Esophagus (tissue), 2 donors: Measurements from ENCODE around the gene FBLIM1. TPM values are rescaled to one million over a fixed set of nuclear protein-coding genes. Genes with fewer than 3 reads are reported as not detected.

Experiments used
- H3K27ac ChIP-seq, 2 donors: one replicate each; pipeline ENCODE4 v1.5.1; 2013; ENCODE audit warnings: low read depth in 2 of 2, mild to moderate bottlenecking in 2 of 2, inconsistent platforms in 1 of 2, low read length in 1 of 2, moderate library complexity in 1 of 2
- H3K27me3 ChIP-seq, 2 donors: one replicate each; pipeline ENCODE4 v1.6.1; 2013; ENCODE audit warnings: low read length in 2 of 2, control low read depth in 1 of 2, mild to moderate bottlenecking in 1 of 2; ENCODE audit not compliant: insufficient read depth in 2 of 2, control insufficient read depth in 1 of 2
- H3K36me3 ChIP-seq, 2 donors: one replicate each; pipeline ENCODE4 v1.6.1; 2013; ENCODE audit warnings: low read length in 1 of 2; ENCODE audit not compliant: control insufficient read depth in 2 of 2, insufficient read depth in 2 of 2
- H3K4me1 ChIP-seq, 2 donors: one replicate each; pipeline ENCODE4 v1.6.1; 2013; ENCODE audit warnings: low read length in 1 of 2; ENCODE audit not compliant: control insufficient read depth in 2 of 2, insufficient read depth in 2 of 2
- H3K4me3 ChIP-seq, 2 donors: one replicate each; pipeline ENCODE4 v1.5.1; 2013; ENCODE audit warnings: low read length in 2 of 2, mild to moderate bottlenecking in 2 of 2, low read depth in 1 of 2, moderate library complexity in 1 of 2
- H3K9me3 ChIP-seq, 2 donors: one replicate each; pipeline ENCODE4 v1.6.1; 2013; ENCODE audit warnings: mild to moderate bottlenecking in 2 of 2, low read depth in 1 of 2, low read length in 1 of 2, moderate library complexity in 1 of 2; ENCODE audit not compliant: control insufficient read depth in 2 of 2, insufficient read depth in 1 of 2
- WGBS, 2 donors: extraction: QIAGEN DNeasy Blood & Tissue Kit; methylation state at CpG; one replicate each; pipeline ENCODE4 v1.1.7; 2013; 5-methylcytosine and 5-hydroxymethylcytosine counted together
- polyA plus RNA-seq, 2 donors: library from polyadenylated mRNA; stranded (reverse); fragments of 200-250 nt; gene quantifications; one replicate each; pipeline ENCODE4 v1.2.3, GENCODE V29; 2013
- donor health status: healthy with polysubstance abuse.
- donor health status: Bipolar disorder and iron deficiency.

FBLIM1 gene
- polyA plus RNA-seq, 2 donors: 17.7 to 20.5 TPM

DNA sequence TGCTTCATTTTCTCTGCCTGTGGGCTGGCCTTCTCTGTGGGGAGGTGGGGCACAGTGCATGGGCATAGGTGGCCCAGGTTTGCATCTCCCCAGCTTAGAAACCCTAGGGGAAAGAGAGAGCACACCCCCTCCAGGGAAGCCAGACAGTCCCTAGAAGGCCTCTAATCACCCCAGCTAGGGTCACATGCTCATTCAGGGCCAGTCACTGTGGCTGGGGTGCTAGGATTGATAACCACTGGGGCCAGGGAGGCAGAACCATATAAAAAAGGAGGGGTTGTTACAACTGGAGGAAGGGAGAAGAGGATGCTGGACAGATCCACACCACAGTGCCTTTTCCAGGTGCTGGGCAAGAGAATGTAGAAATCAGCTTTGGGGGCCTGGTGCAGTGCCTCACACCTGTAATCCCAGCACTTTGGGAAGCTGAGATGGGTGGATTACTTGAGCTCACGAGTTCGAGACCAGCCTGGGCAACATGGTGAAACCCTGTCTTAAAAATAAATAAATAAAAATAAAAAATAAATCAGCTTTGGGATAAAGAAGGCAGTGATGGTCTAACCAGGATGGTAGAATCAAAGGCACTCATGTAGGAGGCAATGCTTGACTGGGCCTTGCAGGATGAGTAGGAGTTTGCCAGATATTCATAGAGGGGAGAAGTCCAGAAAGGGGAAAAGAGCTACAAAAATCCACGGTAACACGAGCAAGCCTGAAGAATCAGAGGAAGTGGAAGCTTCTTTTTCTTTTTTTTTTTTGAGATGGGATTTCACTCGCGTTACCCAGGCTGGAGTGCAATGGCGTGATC lies 19.5 kb downstream of the FBLIM1 start:
- Histone ChIP-seq H3K4me1 (peaks cover 0 to 3% of the 10 kb centered on the region in 2 donors), H3K27me3 (no peaks in the 10 kb centered on the region), H3K9me3 (no peaks in the 10 kb centered on the region), H3K36me3 (peaks cover 8 to 9% of the 10 kb centered on the region in 2 donors), H3K4me3 (no peak overlapping the region), H3K27ac (no peak overlapping the region)
- 92 to 96% methylated on average over 7 of the region's 7 CpGs for WGBS, 2 donors

- Histone ChIP-seq H3K4me3 (no peak overlapping the region), H3K4me1 (peaks cover 0 to 8% of the 10 kb centered on the region in 2 donors), H3K36me3 (peaks cover 0 to 4% of the 10 kb centered on the region in 2 donors), H3K9me3 (no peaks in the 10 kb centered on the region), H3K27ac (no peak overlapping the region), H3K27me3 (no peaks in the 10 kb centered on the region)
- WGBS, 2 donors: 92 to 93% methylated on average over 8 of the region's 8 CpGs
Observed at GRCh38 chr1:15785683-15786082, 27.1 kb downstream of the FBLIM1 start.

- Histone ChIP-seq H3K9me3 (no peaks in the 10 kb centered on the region), H3K4me1 (peaks cover 0 to 6% of the 10 kb centered on the region in 2 donors), H3K27ac (peak overlapping the region in 1 of 2 donors; percentile 36), H3K4me3 (no peak overlapping the region), H3K36me3 (peaks cover 0 to 4% of the 10 kb centered on the region in 2 donors), H3K27me3 (no peaks in the 10 kb centered on the region)
- WGBS, 2 donors: 49 to 56% methylated on average over 10 of the region's 10 CpGs
Observed at GRCh38 chr1:15786581-15786980, 28.0 kb downstream of the FBLIM1 start.

- 62 to 63% methylated on average over 13 of the region's 13 CpGs for WGBS, 2 donors
- Histone ChIP-seq H3K4me3 (no peak overlapping the region), H3K9me3 (no peaks in the 10 kb centered on the region), H3K4me1 (peaks cover 0 to 10% of the 10 kb centered on the region in 2 donors), H3K36me3 (peaks cover 0 to 4% of the 10 kb centered on the region in 2 donors), H3K27me3 (no peaks in the 10 kb centered on the region), H3K27ac (peak overlapping the region; percentile 50 to 59)
Observed at GRCh38 chr1:15788624-15789301, 30.2 kb downstream of the FBLIM1 start.

DNA sequence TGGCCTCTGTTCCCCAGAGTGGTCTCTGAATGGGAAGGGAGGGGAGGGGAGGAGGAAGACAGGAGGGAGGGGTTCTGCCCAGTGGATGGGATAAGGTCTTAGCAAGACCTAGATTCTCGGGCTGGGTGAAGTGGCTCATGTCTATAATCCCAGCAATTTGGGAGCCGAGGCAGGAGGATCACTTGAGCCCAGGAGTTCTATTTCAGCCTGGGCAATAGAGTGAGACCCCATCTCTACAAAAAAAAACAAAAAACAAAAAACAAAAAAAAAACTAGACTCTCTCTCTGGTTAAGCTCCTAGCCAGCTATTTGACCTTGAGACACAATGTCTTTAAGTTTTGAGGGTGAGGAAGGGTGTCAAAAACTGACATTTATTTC lies 37.5 kb downstream of the FBLIM1 start:
- Histone ChIP-seq H3K36me3 (no peaks in the 10 kb centered on the region), H3K4me3 (no peak overlapping the region), H3K9me3 (no peaks in the 10 kb centered on the region), H3K27ac (peak overlapping the region; percentile 52 to 74), H3K4me1 (peaks cover 3 to 30% of the 10 kb centered on the region in 2 donors), H3K27me3 (no peaks in the 10 kb centered on the region)
- WGBS, 2 donors: 85 to 92% methylated on average over 2 of the region's 2 CpGs

- WGBS, 2 donors: 61 to 74% methylated on average over 14 of the region's 14 CpGs
- Histone ChIP-seq H3K27ac (peak overlapping the region in 1 of 2 donors; percentile 45), H3K36me3 (no peaks in the 10 kb centered on the region), H3K27me3 (no peaks in the 10 kb centered on the region), H3K4me1 (peaks cover 3 to 25% of the 10 kb centered on the region in 2 donors), H3K4me3 (no peak overlapping the region), H3K9me3 (no peaks in the 10 kb centered on the region)
Observed at GRCh38 chr1:15797614-15798390, 39.2 kb downstream of the FBLIM1 start.

DNA sequence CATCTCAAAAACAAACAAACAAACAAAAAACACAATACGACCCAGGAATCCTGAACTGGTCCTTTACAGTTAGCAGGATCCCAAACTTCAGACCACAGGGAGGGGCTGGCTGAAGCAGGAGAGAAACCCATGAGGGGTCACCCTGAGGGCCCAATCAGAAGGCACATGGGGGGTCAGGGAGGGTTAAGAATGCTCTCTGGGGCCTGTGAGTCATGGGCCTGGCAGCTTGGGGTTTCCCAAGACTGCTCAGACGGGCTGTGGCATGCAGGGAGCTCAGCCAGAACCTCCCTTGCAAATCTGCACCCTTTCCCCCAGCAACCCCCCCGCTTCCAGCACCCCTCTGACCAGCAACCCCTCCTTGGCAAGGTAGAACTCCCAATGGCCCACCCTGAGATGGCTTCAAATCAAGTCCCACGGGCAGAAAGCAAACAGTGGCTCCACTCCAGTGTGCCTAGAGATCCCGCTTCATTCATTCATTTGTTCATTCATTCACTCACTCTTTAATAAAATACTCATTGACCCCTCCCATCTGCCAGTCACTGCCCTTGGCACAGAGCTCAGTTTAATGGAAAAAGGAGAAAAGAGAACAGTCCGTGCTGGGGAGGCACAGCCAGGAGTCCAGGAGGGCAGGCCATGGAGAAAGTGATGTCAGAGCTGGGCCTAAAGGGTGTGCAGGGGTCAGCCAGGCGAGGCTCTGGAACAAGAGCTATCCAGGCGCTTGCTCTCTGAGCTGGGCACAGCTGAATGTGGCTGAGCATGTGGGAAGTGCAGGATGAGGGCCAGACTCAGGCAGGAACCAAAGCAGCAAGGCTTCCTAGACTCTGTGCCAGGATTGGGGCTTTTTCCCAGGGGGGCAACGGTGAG lies 40.6 kb downstream of the FBLIM1 start:
- no peak overlapping the region for H3K4me3 ChIP-seq
- no peaks in the 10 kb centered on the region for H3K9me3 ChIP-seq
- no peaks in the 10 kb centered on the region for H3K36me3 ChIP-seq
- WGBS, 2 donors: 20 to 33% methylated on average over 9 of the region's 9 CpGs
- peaks cover 3 to 25% of the 10 kb centered on the region in 2 donors for H3K4me1 ChIP-seq
- no peaks in the 10 kb centered on the region for H3K27me3 ChIP-seq
- peak overlapping the region; percentile 81 to 94 for H3K27ac ChIP-seq

DNA sequence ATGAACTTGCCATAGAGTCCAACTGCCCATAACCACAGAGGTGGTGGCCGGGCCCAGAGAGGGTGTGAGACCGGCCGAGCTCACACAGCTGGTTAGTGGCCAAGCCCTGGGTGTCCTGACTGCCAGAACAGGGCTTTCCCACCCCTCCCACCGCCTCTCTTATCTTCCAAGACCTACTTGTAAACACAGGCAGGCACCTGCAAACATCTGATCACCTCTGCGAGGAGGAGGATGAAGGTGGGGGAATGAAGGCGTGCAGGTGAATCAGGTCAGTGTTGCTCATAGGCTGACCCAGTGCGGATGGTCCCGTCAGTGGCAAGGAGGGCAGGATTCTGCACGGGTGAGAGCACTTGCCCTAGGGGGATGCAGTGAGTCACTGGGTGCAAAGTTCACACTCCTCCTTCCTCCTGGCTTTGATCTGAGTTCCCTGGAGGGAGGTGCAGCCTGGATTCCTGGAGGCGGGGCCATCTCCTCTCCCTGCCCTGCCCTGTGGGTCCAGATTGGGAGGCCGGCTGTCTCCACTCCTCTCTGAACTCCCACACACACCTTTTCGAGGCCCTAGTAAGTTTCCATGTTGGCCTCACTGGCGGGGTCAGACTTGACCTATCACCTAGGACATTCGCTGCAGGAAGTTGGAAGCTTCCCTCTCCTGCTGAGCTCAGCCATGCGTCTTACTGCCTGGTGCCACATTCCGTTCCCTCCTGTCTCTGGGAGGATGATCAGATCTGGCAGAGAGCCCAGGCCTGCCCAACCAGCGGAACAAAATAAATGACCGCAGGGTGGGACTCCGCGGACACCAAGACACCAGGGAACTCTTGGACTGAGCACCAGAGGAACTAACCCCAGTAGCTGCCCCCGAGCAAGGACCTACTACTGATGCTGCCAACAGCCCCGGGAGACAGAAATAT lies 41.6 kb downstream of the FBLIM1 start:
- 30 to 32% methylated on average over 21 to 22 of the region's 22 CpGs for WGBS, 2 donors
- Histone ChIP-seq H3K4me1 (peaks cover 3 to 25% of the 10 kb centered on the region in 2 donors), H3K27me3 (no peaks in the 10 kb centered on the region), H3K9me3 (no peaks in the 10 kb centered on the region), H3K27ac (peak overlapping the region; percentile 81 to 94), H3K36me3 (no peaks in the 10 kb centered on the region), H3K4me3 (no peak overlapping the region)
